GM12864 (cell line): ENCODE measurements around the gene CLMN.
"Not testable (repeated sequence)": the region's sequence is repeated elsewhere in the genome, so short reads cannot be mapped to it uniquely, and the experiment has no call there.

Experiments
- DNase-seq: peaks from one replicate; pipeline ENCODE4 v3.0.0-alpha.2; 2011; ENCODE audit warnings: low read depth
- H3K4me3 ChIP-seq: 2 replicates; pipeline ENCODE4 v1.5.1; 2011; ENCODE audit warnings: mild to moderate bottlenecking, low read depth, low read length, control low read depth
- CTCF ChIP-seq: IDR thresholded peaks from 2 replicates; pipeline ENCODE4 v1.5.1; 2011; ENCODE audit warnings: low read depth, mild to moderate bottlenecking, moderate library complexity, low read length, control low read depth, inconsistent platforms; ENCODE audit errors: missing control alignments

CLMN gene

DNA sequence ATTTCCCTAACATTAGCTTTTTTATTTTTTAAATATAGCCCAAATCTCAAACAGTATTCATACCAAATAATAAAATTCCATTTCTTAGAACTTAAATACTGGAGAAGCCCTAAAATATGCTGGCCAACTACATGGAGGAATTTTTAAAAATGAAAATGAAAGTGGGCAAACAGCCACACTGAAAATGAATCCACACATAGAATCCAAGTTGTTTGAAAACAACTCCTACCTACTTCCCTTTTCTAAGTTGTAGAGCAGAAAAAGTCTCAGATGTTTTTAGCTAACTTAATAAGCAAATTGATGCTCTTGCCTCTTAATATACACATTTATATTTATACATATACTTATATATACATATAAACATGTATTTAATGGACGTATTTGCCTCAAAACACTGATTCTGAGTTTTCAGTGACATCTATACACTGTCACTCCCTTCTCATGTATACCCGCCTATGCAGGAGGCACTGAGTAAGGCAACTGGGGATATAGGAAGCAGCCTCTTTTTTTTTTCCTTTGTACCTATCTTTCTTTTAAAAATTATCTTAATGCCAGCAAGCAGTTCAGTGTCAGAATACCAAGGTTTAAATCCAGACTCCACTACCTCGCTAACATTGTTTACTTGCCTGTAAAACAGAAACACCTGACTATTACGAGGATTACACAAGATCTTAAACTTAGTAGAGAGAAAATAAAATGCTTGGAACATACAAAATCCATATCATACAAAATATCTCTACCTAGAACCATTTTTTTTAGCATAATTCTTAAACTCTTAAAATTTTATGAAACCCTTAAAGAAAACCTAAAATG, 175.7 kb downstream of the CLMN start:
- H3K4me3 ChIP-seq = no peak overlapping the region
- DNase-seq = no peak
- no peak for TF ChIP-seq CTCF

DNA sequence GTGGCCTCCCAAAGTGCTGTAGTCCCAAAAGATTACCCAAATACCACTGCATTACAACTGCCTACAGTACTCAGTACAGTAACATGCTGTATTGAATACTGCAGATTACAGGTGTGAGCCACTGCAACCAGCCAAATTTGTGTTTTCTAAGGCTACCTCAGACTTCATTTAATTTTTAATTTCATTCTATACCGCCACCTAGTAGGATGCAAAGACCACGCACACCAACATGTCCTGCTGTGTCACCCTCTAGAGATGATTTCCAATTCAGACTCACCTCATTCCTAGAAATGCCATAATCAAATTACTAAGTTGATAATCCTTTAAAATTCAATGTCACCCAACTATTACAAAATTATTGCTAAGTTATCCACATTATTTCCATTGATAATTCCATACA, 177.5 kb downstream of the CLMN start:
- H3K4me3 ChIP-seq = no peak overlapping the region
- DNase-seq = no peak
- TF ChIP-seq CTCF = no peak

DNA sequence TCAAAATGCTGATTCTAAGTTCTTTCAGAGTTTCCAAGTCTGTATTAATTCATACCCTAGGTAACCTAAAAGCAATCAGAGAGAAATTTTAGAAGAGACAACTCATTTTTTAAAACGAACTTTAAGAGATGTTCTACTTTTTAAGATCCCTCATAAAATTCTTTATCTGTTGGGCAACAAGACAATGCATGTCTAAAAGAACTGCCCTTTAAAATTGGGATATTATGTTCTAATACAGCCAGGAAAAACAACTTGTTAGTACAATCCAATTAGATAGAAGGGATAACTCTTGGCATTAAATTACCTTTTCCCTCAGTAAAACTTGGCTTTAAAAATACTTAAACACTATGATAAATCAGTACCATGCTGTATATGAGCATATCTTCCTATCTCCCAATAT, 178.0 kb downstream of the CLMN start:
- TF ChIP-seq CTCF = no peak
- DNase-seq = no peak
- no peak overlapping the region for H3K4me3 ChIP-seq

- DNase-seq = no peak
- H3K4me3 ChIP-seq = no peak overlapping the region
Measured at GRCh38 chr14:95140060-95140858, 179.4 kb downstream of the CLMN start.

GRCh38 chr14:95138876-95139275, 180.8 kb downstream of the CLMN start:
- TF ChIP-seq CTCF = no peak
- no peak overlapping the region for H3K4me3 ChIP-seq
- no peak for DNase-seq

More at GRCh38 chr14:95140060-95140858, 179.4 kb downstream of the CLMN start:
- TF ChIP-seq CTCF = no peak

DNA sequence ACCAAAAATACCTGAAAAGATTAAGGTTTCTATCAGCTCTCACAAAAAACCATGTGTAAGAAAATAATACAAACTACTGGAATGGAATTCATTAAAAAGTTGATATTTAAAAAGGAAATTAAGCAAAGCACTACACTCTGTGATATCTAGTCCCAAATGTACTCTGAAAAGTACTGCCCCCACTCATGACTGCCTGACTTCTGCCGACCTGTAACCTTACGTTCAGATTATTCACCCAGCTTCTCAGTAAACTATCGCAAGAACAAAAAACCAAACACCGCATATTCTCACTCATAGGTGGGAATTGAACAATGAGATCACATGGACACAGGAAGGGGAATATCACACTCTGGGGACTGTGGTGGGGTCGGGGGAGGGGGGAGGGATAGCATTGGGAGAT, 181.3 kb downstream of the CLMN start:
- H3K4me3 ChIP-seq, DNase-seq: not testable (repeated sequence)

DNA sequence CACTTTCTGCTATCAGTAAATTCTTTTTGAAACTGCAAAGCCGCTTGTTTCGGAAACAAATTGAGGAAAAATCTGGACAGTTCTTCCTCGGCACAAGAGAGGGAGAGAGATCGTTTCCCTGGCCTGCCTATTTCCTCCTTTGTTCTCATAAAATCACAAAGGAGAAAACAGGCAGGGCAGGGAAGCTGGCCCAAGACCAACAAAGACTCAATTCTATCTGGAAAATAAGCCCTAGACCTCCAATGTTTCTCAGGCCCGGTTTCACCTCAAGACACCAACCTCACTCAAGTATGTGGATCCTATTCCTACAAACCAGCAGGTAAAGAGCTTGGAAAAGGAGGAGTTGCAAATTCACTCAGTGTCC, 181.9 kb downstream of the CLMN start:
- H3K4me3 ChIP-seq = no peak overlapping the region
- no peak for TF ChIP-seq CTCF
- DNase-seq = no peak
